ENCODE data around the gene TPSG1. TPM values are rescaled to one million over a fixed set of nuclear protein-coding genes. Genes with fewer than 3 reads are reported as not detected.
"Not testable (repeated sequence)": the region's sequence is repeated elsewhere in the genome, so short reads cannot be mapped to it uniquely, and the experiment has no call there.

TPSG1 gene
- total and polyA plus RNA-seq, 2 experiments from 2014 or later = not detected

- in situ Hi-C loops (cut with MboI); H3K4me3 ChIP-seq; H3K9me3 ChIP-seq (ENCODE audit: low read depth); H3K9me2 ChIP-seq (ENCODE audit: insufficient read depth); H3F3A ChIP-seq (ENCODE audit: insufficient read depth); DNase-seq; H3K36me3 ChIP-seq (ENCODE audit: low read depth); H3K4me2 ChIP-seq (ENCODE audit: unreplicated experiment); H3K27me3 ChIP-seq (replicated peaks; ENCODE audit: insufficient read depth); H3K27ac ChIP-seq; H2AFZ ChIP-seq; H3K4me1 ChIP-seq (ENCODE audit: insufficient read depth); H4K20me1 ChIP-seq (ENCODE audit: insufficient read depth); H3K79me2 ChIP-seq (ENCODE audit: insufficient read depth); H3K9ac ChIP-seq: not testable (repeated sequence)
- 62 to 67% methylated on average over 5 to 7 of the region's 7 CpGs for WGBS, 2 experiments (ENCODE audit: low coverage in 1 of 2, low lambda C conversion rate in 2 of 2, missing lambda C conversion rate in 2 of 2)
These were observed 3.2 kb upstream of the TPSG1 start for GRCh38 chr16:1228227-1228626.

- not testable (repeated sequence) for H3K36me3 ChIP-seq (ENCODE audit: low read depth)
These were observed 1.6 kb upstream of the TPSG1 start for GRCh38 chr16:1226692-1227091.

GRCh38 chr16:1225728-1226311 is 752 bp upstream of the TPSG1 start:
- H3K36me3 ChIP-seq (ENCODE audit: low read depth); H3K27ac ChIP-seq; H3F3A ChIP-seq (ENCODE audit: insufficient read depth); H3K27me3 ChIP-seq (replicated peaks; ENCODE audit: insufficient read depth); H3K9ac ChIP-seq; in situ Hi-C loops (cut with MboI); H3K79me2 ChIP-seq (ENCODE audit: insufficient read depth); H3K9me3 ChIP-seq (ENCODE audit: low read depth); H3K9me2 ChIP-seq (ENCODE audit: insufficient read depth); H3K4me3 ChIP-seq; H3K4me1 ChIP-seq (ENCODE audit: insufficient read depth); DNase-seq; H3K4me2 ChIP-seq (ENCODE audit: unreplicated experiment); H2AFZ ChIP-seq; H4K20me1 ChIP-seq (ENCODE audit: insufficient read depth): not testable (repeated sequence)
- 54 to 60% methylated on average over 23 to 24 of the region's 24 CpGs for WGBS, 2 experiments (ENCODE audit: low coverage in 1 of 2, low lambda C conversion rate in 2 of 2, missing lambda C conversion rate in 2 of 2)

More at GRCh38 chr16:1226692-1227091, 1.6 kb upstream of the TPSG1 start:
- H3K4me2 ChIP-seq (ENCODE audit: unreplicated experiment); H3K9ac ChIP-seq; H3K4me3 ChIP-seq; H3K27me3 ChIP-seq (replicated peaks; ENCODE audit: insufficient read depth); H3K9me3 ChIP-seq (ENCODE audit: low read depth); H3K9me2 ChIP-seq (ENCODE audit: insufficient read depth); H3F3A ChIP-seq (ENCODE audit: insufficient read depth); H4K20me1 ChIP-seq (ENCODE audit: insufficient read depth); H2AFZ ChIP-seq; H3K79me2 ChIP-seq (ENCODE audit: insufficient read depth); H3K27ac ChIP-seq; DNase-seq; in situ Hi-C loops (cut with MboI); H3K4me1 ChIP-seq (ENCODE audit: insufficient read depth): not testable (repeated sequence)
- 36 to 56% methylated on average over 8 to 12 of the region's 14 CpGs for WGBS, 2 experiments (ENCODE audit: low coverage in 1 of 2, low lambda C conversion rate in 2 of 2, missing lambda C conversion rate in 2 of 2)

DNA sequence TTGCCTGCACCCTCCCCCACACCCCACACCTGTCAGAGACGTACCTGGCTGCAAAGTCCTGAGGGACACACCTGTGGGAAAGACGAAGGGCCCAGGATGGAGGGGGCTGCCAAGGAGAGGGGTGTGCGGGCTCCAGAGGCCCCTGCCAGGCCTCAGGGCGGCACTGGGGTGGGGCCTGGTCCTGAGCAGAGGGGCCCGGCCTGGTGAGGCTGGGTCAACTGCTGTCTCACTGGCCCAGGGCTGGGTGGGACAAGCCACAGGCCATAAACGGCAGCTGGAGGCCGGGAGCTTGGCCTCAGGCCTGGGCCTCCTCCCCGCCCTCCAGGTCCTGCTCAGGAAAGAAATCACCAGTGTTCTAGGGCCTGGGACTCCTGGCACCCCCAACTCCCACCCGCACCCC is 510 bp downstream of the TPSG1 start:
- no peak for TF ChIP-seq EZH2 (IDR thresholded peaks at IDR 0.05; ENCODE audit: insufficient read depth, poor library complexity, severe bottlenecking)

GRCh38 chr16:1223355-1224214 is 1.5 kb downstream of the TPSG1 start:
- Histone ChIP-seq H3K9me2 (ENCODE audit: insufficient read depth) (no peaks in the 10 kb centered on the region), H3K9me3 (ENCODE audit: low read depth) (no peaks in the 10 kb centered on the region), H3K9ac (no peak overlapping the region), H3K4me1 (ENCODE audit: insufficient read depth) (no peaks in the 10 kb centered on the region), H2AFZ (no peak overlapping the region), H3K4me3 (no peak overlapping the region), H3K4me2 (ENCODE audit: unreplicated experiment) (no peak overlapping the region), H3K27ac (no peak overlapping the region), H3K27me3 (replicated peaks; ENCODE audit: insufficient read depth) (no peaks in the 10 kb centered on the region), H3K79me2 (ENCODE audit: insufficient read depth) (no peaks in the 10 kb centered on the region), H3K36me3 (ENCODE audit: low read depth) (no peaks in the 10 kb centered on the region), H4K20me1 (ENCODE audit: insufficient read depth) (no peaks in the 10 kb centered on the region), H3F3A (ENCODE audit: insufficient read depth) (no peaks in the 10 kb centered on the region)
- in situ Hi-C loops (cut with MboI) = no loop called here
- 78 to 88% methylated on average over 31 to 34 of the region's 38 CpGs for WGBS, 2 experiments (ENCODE audit: low coverage in 1 of 2, low lambda C conversion rate in 2 of 2, missing lambda C conversion rate in 2 of 2)
- no peak for DNase-seq
- no peak for TF ChIP-seq EZH2phosphoT487 (IDR thresholded peaks at IDR 0.05; ENCODE audit: insufficient read depth, low read depth)

More for the DNA sequence above, 510 bp downstream of the TPSG1 start:
- Histone ChIP-seq H3K4me3 (no peak overlapping the region), H3K27me3 (replicated peaks; ENCODE audit: insufficient read depth) (no peaks in the 10 kb centered on the region), H3K9ac (no peak overlapping the region), H3K4me1 (ENCODE audit: insufficient read depth) (no peaks in the 10 kb centered on the region), H2AFZ (no peak overlapping the region), H3K27ac (no peak overlapping the region), H3K4me2 (ENCODE audit: unreplicated experiment) (no peak overlapping the region), H3K9me3 (ENCODE audit: low read depth) (no peaks in the 10 kb centered on the region), H3K79me2 (ENCODE audit: insufficient read depth) (no peaks in the 10 kb centered on the region), H3F3A (ENCODE audit: insufficient read depth) (no peaks in the 10 kb centered on the region), H4K20me1 (ENCODE audit: insufficient read depth) (no peaks in the 10 kb centered on the region), H3K9me2 (ENCODE audit: insufficient read depth) (no peaks in the 10 kb centered on the region), H3K36me3 (ENCODE audit: low read depth) (no peaks in the 10 kb centered on the region)
- DNase-seq = no peak
- WGBS, 2 experiments (ENCODE audit: low coverage in 1 of 2, low lambda C conversion rate in 2 of 2, missing lambda C conversion rate in 2 of 2) = 49 to 66% methylated on average over 4 to 9 of the region's 9 CpGs
- in situ Hi-C loops (cut with MboI) = no loop called here

Data from GM23248 (cell line).